ENCODE results near the gene TMEM132D. TPM values are rescaled to one million over a fixed set of nuclear protein-coding genes. Genes with fewer than 3 reads are reported as not detected.
"Not testable (repeated sequence)": the region's sequence is repeated elsewhere in the genome, so short reads cannot be mapped to it uniquely, and the experiment has no call there.

TMEM132D gene
- total RNA-seq, 1 donor = not detected

GRCh38 chr12:129549020-129549419 lies 354.8 kb downstream of the TMEM132D start:
- DNase-seq (ENCODE audit: low read depth in 2 of 3, low spot score in 2 of 3) = not testable (repeated sequence)

- DNase-seq (ENCODE audit: low read depth in 2 of 3, low spot score in 2 of 3) = no peak
These were observed 359.1 kb downstream of the TMEM132D start for GRCh38 chr12:129544716-129545115.

GRCh38 chr12:129540954-129541353 lies 362.9 kb downstream of the TMEM132D start:
- DNase-seq (ENCODE audit: low read depth in 2 of 3, low spot score in 2 of 3) = no peak

GRCh38 chr12:129540249-129540648 lies 363.6 kb downstream of the TMEM132D start:
- no peak for DNase-seq (ENCODE audit: low read depth in 2 of 3, low spot score in 2 of 3)

- DNase-seq (ENCODE audit: low read depth in 2 of 3, low spot score in 2 of 3) = not testable (repeated sequence)
These were observed 365.0 kb downstream of the TMEM132D start for GRCh38 chr12:129538724-129539335.

GRCh38 chr12:129538137-129538536 lies 365.7 kb downstream of the TMEM132D start:
- no peak for DNase-seq (ENCODE audit: low read depth in 2 of 3, low spot score in 2 of 3)

- DNase-seq (ENCODE audit: low read depth in 2 of 3, low spot score in 2 of 3) = no peak
These were observed 368.7 kb downstream of the TMEM132D start for GRCh38 chr12:129534966-129535750.

GRCh38 chr12:129532707-129533499 lies 370.9 kb downstream of the TMEM132D start:
- no peak for DNase-seq (ENCODE audit: low read depth in 2 of 3, low spot score in 2 of 3)

GRCh38 chr12:129532082-129532481 lies 371.7 kb downstream of the TMEM132D start:
- no peak for DNase-seq (ENCODE audit: low read depth in 2 of 3, low spot score in 2 of 3)

GRCh38 chr12:129530984-129531383 lies 372.8 kb downstream of the TMEM132D start:
- no peak for DNase-seq (ENCODE audit: low read depth in 2 of 3, low spot score in 2 of 3)

- DNase-seq (ENCODE audit: low read depth in 2 of 3, low spot score in 2 of 3) = no peak
These were observed 373.3 kb downstream of the TMEM132D start for GRCh38 chr12:129530517-129530916.

GRCh38 chr12:129527506-129527905 lies 376.3 kb downstream of the TMEM132D start:
- DNase-seq (ENCODE audit: low read depth in 2 of 3, low spot score in 2 of 3) = no peak

GRCh38 chr12:129523621-129524020 lies 380.2 kb downstream of the TMEM132D start:
- no peak for DNase-seq (ENCODE audit: low read depth in 2 of 3, low spot score in 2 of 3)

GRCh38 chr12:129520739-129521138 lies 383.1 kb downstream of the TMEM132D start:
- DNase-seq (ENCODE audit: low read depth in 2 of 3, low spot score in 2 of 3) = no peak

GRCh38 chr12:129503802-129504201 lies 400.0 kb downstream of the TMEM132D start:
- DNase-seq (ENCODE audit: low read depth in 2 of 3, low spot score in 2 of 3) = no peak

GRCh38 chr12:129496226-129496625 lies 407.6 kb downstream of the TMEM132D start:
- no peak for DNase-seq (ENCODE audit: low read depth in 2 of 3, low spot score in 2 of 3)

- no peak for DNase-seq (ENCODE audit: low read depth in 2 of 3, low spot score in 2 of 3)
These were observed 409.1 kb downstream of the TMEM132D start for GRCh38 chr12:129494766-129495165.

GRCh38 chr12:129494260-129494659 lies 409.6 kb downstream of the TMEM132D start:
- DNase-seq (ENCODE audit: low read depth in 2 of 3, low spot score in 2 of 3) = no peak

GRCh38 chr12:129489100-129489676 lies 414.6 kb downstream of the TMEM132D start:
- DNase-seq (ENCODE audit: low read depth in 2 of 3, low spot score in 2 of 3) = no peak

- DNase-seq (ENCODE audit: low read depth in 2 of 3, low spot score in 2 of 3) = no peak
These were observed 416.9 kb downstream of the TMEM132D start for GRCh38 chr12:129486931-129487330.
